HepG2 (cell line): ENCODE data around the gene TTC22. TPM values are rescaled to one million over a fixed set of nuclear protein-coding genes. Genes with fewer than 3 reads are reported as not detected.

Source experiments
- ATAC-seq: fragments of 200-7000 bp; cut with Tn5 transposase; 3 replicates; pipeline ENCODE4 v1.9.1; 2020; ENCODE audit warnings: mild to moderate bottlenecking, moderate library complexity
- BruUV-seq: library from RNA; stranded (reverse); fragments of 400-500 nt; replicated peaks from 2 replicates; lab custom pipeline; 2021; lab: Mats Ljungman, UMichigan
- CTCF ChIA-PET: fragments of 300-600 bp; formaldehyde crosslinking; extraction: SDS; loops from one replicate; lab custom pipeline; 2021; ENCODE audit warnings: low total read pairs, inconsistent platforms, low intra/inter-chr PET ratio; lab: Yijun Ruan, JAX
- POLR2A ChIA-PET: fragments of 350-600 bp; sonication (Branson Sonifier 250); formaldehyde crosslinking; loops from one replicate; lab custom pipeline; 2020; ENCODE audit warnings: antibody characterized with exemption, inconsistent platforms; lab: Yijun Ruan, JAX
- DNase-seq: peaks from one replicate; pipeline ENCODE4 v3.0.0-alpha.2; 2015; ENCODE audit warnings: low spot score
- FAIRE-seq: peaks from 3 replicates; lab custom pipeline; 2011; peaks lifted over from hg19 to GRCh38; lab: Jason Lieb, UNC
- H2AFZ ChIP-seq: one replicate; pipeline ENCODE4 v1.6.1; 2011; ENCODE audit warnings: low read length, inconsistent platforms
- H3K27ac ChIP-seq: fragments of 300-600 bp; 3 replicates; pipeline ENCODE4 v1.8.0; 2011; ENCODE audit warnings: mixed run types, mild to moderate bottlenecking, mixed read lengths, low read length, inconsistent platforms; ENCODE audit not compliant: insufficient read depth; ENCODE audit errors: extremely low read length
- H3K27me3 ChIP-seq, 2 experiments: fragments of 200-600 bp in 1 of 2; 2 replicates in 1 of 2; 3 replicates in 1 of 2; pipeline versions ENCODE4 v1.6.0 to v1.8.0; 2011; ENCODE audit warnings: low read length in 2 of 2, mild to moderate bottlenecking in 2 of 2, moderate library complexity in 2 of 2, inconsistent platforms in 1 of 2; ENCODE audit not compliant: insufficient read depth in 2 of 2, control insufficient read depth in 1 of 2
- H3K36me3 ChIP-seq, 2 experiments: fragments of 200-600 bp in 1 of 2; replicated peaks in 1 of 2; 2 replicates in 1 of 2; 3 replicates in 1 of 2; pipeline versions ENCODE4 v1.5.1 to v1.8.0; 2011; ENCODE audit warnings: low read length in 2 of 2, inconsistent platforms in 1 of 2; ENCODE audit not compliant: insufficient read depth in 2 of 2, control insufficient read depth in 1 of 2
- H3K4me1 ChIP-seq: 2 replicates; pipeline ENCODE4 v1.5.1; 2012; ENCODE audit warnings: low read length, inconsistent platforms; ENCODE audit not compliant: insufficient read depth
- H3K4me2 ChIP-seq: 2 replicates; pipeline ENCODE4 v1.6.0; 2011; ENCODE audit warnings: low read depth, low read length, inconsistent platforms
- H3K4me3 ChIP-seq, 3 experiments: fragments of 200-600 bp in 1 of 3; sonication (generic), shearing (Covaris generic) in 1 of 3; replicated peaks in 1 of 3; 2 replicates each; pipeline ENCODE4 v1.5.1; 2011 to 2016; ENCODE audit warnings: low read length in 3 of 3, inconsistent platforms in 2 of 3, low read depth in 2 of 3, mild to moderate bottlenecking in 2 of 3, control low read depth in 1 of 3, mixed read lengths in 1 of 3; ENCODE audit not compliant: insufficient read depth in 1 of 3
- H3K79me2 ChIP-seq: one replicate; pipeline ENCODE4 v1.6.1; 2011; ENCODE audit warnings: low read length, inconsistent platforms; ENCODE audit not compliant: insufficient read depth
- H3K9ac ChIP-seq: 2 replicates; pipeline ENCODE4 v1.6.0; 2011; ENCODE audit warnings: mild to moderate bottlenecking, low read depth, low read length, inconsistent platforms; ENCODE audit not compliant: insufficient read depth
- H3K9me3 ChIP-seq: 2 replicates; pipeline ENCODE4 v1.5.1; 2012; ENCODE audit warnings: mild to moderate bottlenecking, low read length
- H4K20me1 ChIP-seq: 2 replicates; pipeline ENCODE4 v1.6.0; 2011; ENCODE audit warnings: inconsistent platforms, mild to moderate bottlenecking, low read length, moderate library complexity; ENCODE audit not compliant: insufficient read depth
- AKAP8 ChIP-seq: sonication (generic); formaldehyde crosslinking; IDR thresholded peaks from 2 replicates; pipeline ENCODE4 v1.5.1; 2020; ENCODE audit warnings: mild to moderate bottlenecking, missing genetic modification reagents
- CENPT ChIP-seq: sonication (generic); formaldehyde crosslinking; IDR thresholded peaks from 2 replicates; pipeline ENCODE4 v1.8.0; 2022; ENCODE audit warnings: low read depth, mild to moderate bottlenecking, moderate library complexity, missing genetic modification reagents
- HMG20B ChIP-seq: conservative IDR thresholded peaks from 2 replicates; pipeline ENCODE4 v1.6.1; 2016; ENCODE audit warnings: missing genetic modification reagents, missing compliant biosample characterization
- NCOA5 ChIP-seq: sonication (generic); formaldehyde crosslinking; IDR thresholded peaks from 2 replicates; pipeline ENCODE4 v1.4.0; 2020; ENCODE audit warnings: missing genetic modification reagents
- NFKBIZ ChIP-seq: IDR thresholded peaks from 2 replicates; pipeline ENCODE4 v1.6.1; 2018; ENCODE audit warnings: missing genetic modification reagents, missing compliant biosample characterization
- SKIL ChIP-seq: sonication (generic); formaldehyde crosslinking; IDR thresholded peaks from 2 replicates; pipeline ENCODE4 v1.8.0; 2022; ENCODE audit warnings: missing genetic modification reagents, mild to moderate bottlenecking, moderate library complexity, borderline replicate concordance
- SMARCE1 ChIP-seq: fragments of 450-650 bp; IDR thresholded peaks from 2 replicates; pipeline ENCODE4 v1.6.1; 2017; ENCODE audit warnings: borderline replicate concordance
- STAG1 ChIP-seq: sonication (generic); formaldehyde crosslinking; IDR thresholded peaks from 2 replicates; pipeline ENCODE4 v1.4.0; 2020; ENCODE audit warnings: missing genetic modification reagents
- TCF7 ChIP-seq: sonication (generic); IDR thresholded peaks from 2 replicates; pipeline ENCODE4 v1.6.1; 2016; ENCODE audit warnings: antibody characterized with exemption, low read depth
- THAP11 ChIP-seq: IDR thresholded peaks from 2 replicates; pipeline ENCODE4 v1.6.1; 2016; ENCODE audit warnings: missing biosample characterization, missing genetic modification reagents
- ZBED4 ChIP-seq: sonication (generic); formaldehyde crosslinking; IDR thresholded peaks from 2 replicates; pipeline ENCODE4 v1.4.0; 2020; ENCODE audit warnings: missing genetic modification reagents, borderline replicate concordance
- ZNF569 ChIP-seq: sonication (generic); formaldehyde crosslinking; IDR thresholded peaks from 2 replicates; pipeline ENCODE4 v1.5.0; 2020; ENCODE audit warnings: mild to moderate bottlenecking, missing genetic modification reagents, moderate library complexity, borderline replicate concordance
- ZNF687 ChIP-seq: sonication (generic); formaldehyde crosslinking; IDR thresholded peaks from 2 replicates; pipeline ENCODE4 v1.5.1; 2020; ENCODE audit warnings: mild to moderate bottlenecking, missing genetic modification reagents, moderate library complexity
- ZNF879 ChIP-seq: sonication (generic); formaldehyde crosslinking; IDR thresholded peaks from 2 replicates; pipeline ENCODE4 v1.8.1; 2023; ENCODE audit warnings: missing genetic modification reagents
- WGBS: methylation state at CpG from one replicate; pipeline ENCODE4 v1.1.6; 2017; ENCODE audit warnings: low lambda C conversion rate; 5-methylcytosine and 5-hydroxymethylcytosine counted together
- in situ Hi-C: cut with HindIII; loops from 2 replicates; pipeline ENCODE4 v1.10.0; 2017; ENCODE audit warnings: low pct_unique_long_range_greater_than_20kb; ENCODE audit not compliant: extremely low pct_ligation_motif_present
- intact Hi-C: fragments of 100-400 bp; cut with micrococcal nuclease; formaldehyde crosslinking; loops from one replicate; pipeline ENCODE4 v1.10.0; 2022; ENCODE audit not compliant: unreplicated experiment
- polyA plus RNA-seq, 8 experiments: library from polyadenylated mRNA; depleted of rRNA in 3 of 8; stranded (reverse) in 7 of 8; unstranded in 1 of 8; fragments of >200 nt; fragmentation: Illumina TruSeq in 4 of 8; extraction: Trizol in 4 of 8; gene quantifications; 2 replicates each; pipeline versions ENCODE4 v1.2.1 to v1.2.3, GENCODE V29; 2011 to 2016; ENCODE audit warnings: low read depth in 4 of 8, missing spikeins in 1 of 8, mixed read lengths in 1 of 8; ENCODE audit not compliant: insufficient read depth in 1 of 8
- total RNA-seq, 5 experiments: library from RNA; depleted of rRNA; stranded (reverse); fragments of >200 nt; fragmentation: Illumina TruSeq; extraction: Trizol; gene quantifications; 2 replicates each; pipeline ENCODE4 v1.2.3, GENCODE V29; 2016; ENCODE audit warnings: low read depth in 1 of 5

TTC22 gene
- total and polyA plus RNA-seq, 2 of the 13 experiments (the other 11 are each of a cell fraction or from before 2014, with no cell fraction given), result not detected

GRCh38 chr1:54808443-54809207, 7.5 kb upstream of the TTC22 start:
- no TSS peak for BruUV-seq
- Histone ChIP-seq H4K20me1 (no peaks in the 10 kb centered on the region), H3K27ac (no peak overlapping the region), H3K79me2 (no peaks in the 10 kb centered on the region), H3K4me2 (no peak overlapping the region), H3K36me3 (no peaks in the 10 kb centered on the region), H2AFZ (no peak overlapping the region), H3K4me3 (no peak overlapping the region), H3K9me3 (no peaks in the 10 kb centered on the region), H3K9ac (no peak overlapping the region), H3K27me3 (peaks cover 0 to 15% of the 10 kb centered on the region in 2 experiments; a peak in 3 of 5 replicates), H3K4me1 (peaks cover 46% of the 10 kb centered on the region)
- ChIA-PET CTCF (interaction anchor here (1.5 kb wide), 1 partner anchor 137 kb away, joined by 5 read pairs; no protein-coding TSS in a partner anchor), POLR2A (no interaction called here)
- in situ Hi-C loops, result no loop called here
- intact Hi-C loops, result loop anchor here (2.0 kb wide), 1 partner anchor 16 kb away; no protein-coding TSS in a partner anchor
- no peak for FAIRE-seq
- no peak for ATAC-seq
- WGBS, result 18% methylated on average over 9 of the region's 12 CpGs
- no peak for DNase-seq
- TF ChIP-seq SMARCE1 (no peak), NCOA5 (CRISPR knock-in tag) (no peak), THAP11 (CRISPR knock-in tag) (no peak), ZNF879 (CRISPR knock-in tag) (no peak), TCF7 (no peak), ZNF687 (peak; percentile 21; the same call in 1 of the 2 replicates), STAG1 (CRISPR knock-in tag) (0 out of 2 replicates have a peak, but pooled peaks have one; percentile 9), SKIL (CRISPR knock-in tag) (no peak), CENPT (CRISPR knock-in tag) (no peak), ZNF569 (CRISPR knock-in tag) (no peak), HMG20B (no peak), NFKBIZ (CRISPR knock-in tag) (no peak), ZBED4 (CRISPR knock-in tag) (no peak), AKAP8 (CRISPR knock-in tag) (no peak)
